ENCODE measurements around the gene G2E3.

GRCh38 chr14:30655658-30656057, 96.7 kb downstream of the G2E3 start:
- TF ChIP-seq CTCF (IDR thresholded peaks at IDR 0.05): no peak
- TF ChIP-seq POLR2A (IDR thresholded peaks at IDR 0.05): no peak
